Measurements from ENCODE around the gene KLHDC4. TPM values are rescaled to one million over a fixed set of nuclear protein-coding genes. Genes with fewer than 3 reads are reported as not detected.

KLHDC4 gene
- total RNA-seq, 4 donors from 2014 or later, result 17.0 to 51.6 (median 23.2) TPM

DNA sequence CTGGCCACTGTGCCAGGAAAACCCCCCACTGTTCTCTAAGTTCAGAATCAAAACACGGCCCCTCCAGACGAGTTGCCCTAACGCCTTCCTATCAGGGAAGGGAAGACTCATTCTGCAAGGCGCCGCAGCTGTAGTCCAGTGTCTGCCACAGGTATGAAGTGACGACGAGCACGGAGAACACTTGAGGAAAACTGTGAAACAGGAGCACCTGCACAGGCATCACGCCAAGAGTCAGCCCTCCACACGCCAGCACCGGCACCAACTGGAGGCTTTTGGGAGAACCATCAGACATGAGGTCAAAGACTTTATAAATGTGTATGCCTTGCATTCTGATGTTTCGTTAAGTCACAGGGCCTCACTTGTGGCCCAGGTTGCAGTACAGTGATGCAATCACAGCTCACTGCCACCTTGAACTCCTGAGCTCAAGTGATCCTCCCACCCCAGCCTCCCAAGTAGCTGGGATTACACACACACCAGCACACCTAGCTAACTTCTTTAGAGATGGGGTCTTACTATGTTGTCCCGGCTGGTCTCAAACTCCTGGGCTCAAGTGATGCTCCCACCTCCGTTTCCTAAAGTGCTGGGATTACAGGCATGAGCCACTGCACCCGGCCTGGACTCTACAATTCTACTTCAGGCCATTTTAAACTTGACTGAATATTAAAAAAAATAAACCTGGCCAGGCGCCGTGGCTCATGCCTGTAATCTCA is 22.9 kb downstream of the KLHDC4 start:
- TF ChIP-seq, protein P1, sequence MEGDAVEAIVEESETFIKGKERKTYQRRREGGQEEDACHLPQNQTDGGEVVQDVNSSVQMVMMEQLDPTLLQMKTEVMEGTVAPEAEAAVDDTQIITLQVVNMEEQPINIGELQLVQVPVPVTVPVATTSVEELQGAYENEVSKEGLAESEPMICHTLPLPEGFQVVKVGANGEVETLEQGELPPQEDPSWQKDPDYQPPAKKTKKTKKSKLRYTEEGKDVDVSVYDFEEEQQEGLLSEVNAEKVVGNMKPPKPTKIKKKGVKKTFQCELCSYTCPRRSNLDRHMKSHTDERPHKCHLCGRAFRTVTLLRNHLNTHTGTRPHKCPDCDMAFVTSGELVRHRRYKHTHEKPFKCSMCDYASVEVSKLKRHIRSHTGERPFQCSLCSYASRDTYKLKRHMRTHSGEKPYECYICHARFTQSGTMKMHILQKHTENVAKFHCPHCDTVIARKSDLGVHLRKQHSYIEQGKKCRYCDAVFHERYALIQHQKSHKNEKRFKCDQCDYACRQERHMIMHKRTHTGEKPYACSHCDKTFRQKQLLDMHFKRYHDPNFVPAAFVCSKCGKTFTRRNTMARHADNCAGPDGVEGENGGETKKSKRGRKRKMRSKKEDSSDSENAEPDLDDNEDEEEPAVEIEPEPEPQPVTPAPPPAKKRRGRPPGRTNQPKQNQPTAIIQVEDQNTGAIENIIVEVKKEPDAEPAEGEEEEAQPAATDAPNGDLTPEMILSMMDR (IDR thresholded peaks at IDR 0.05; ENCODE audit: low read depth), result no peak

DNA sequence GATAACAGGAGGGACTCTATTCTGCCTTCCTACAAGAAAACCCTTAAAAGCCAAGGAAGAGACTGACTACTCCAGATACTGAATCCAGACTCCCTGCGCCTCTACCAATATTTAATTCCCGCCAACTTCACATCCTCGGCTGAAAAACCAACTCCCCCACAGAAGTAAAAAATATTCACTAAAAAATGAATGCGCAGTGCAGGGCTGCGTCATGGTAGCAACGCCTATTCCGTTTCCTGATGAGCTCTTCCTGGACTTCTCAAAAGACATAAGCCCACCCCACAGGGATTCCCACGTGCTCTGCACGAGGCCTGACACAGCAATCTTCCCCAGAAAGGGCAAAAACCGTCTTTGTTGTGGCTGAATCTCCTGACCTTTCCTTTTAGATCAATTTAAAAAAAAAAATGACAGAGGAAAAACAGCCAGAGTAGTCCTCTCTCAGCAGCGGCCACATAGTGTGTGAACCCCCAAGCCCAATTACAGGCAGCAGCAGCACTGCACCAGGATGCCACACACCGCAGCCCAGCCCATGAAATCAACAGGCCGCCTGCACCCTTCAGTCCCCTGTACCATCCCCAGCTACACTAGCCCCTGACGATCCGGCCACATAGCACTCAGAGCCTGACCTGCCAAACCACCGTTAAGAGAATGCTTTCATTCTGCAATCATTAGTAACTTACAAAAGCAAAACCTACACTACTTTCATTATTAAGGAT is 23.9 kb downstream of the KLHDC4 start:
- TF ChIP-seq, protein P1 (IDR thresholded peaks at IDR 0.05; ENCODE audit: low read depth), result no peak

DNA sequence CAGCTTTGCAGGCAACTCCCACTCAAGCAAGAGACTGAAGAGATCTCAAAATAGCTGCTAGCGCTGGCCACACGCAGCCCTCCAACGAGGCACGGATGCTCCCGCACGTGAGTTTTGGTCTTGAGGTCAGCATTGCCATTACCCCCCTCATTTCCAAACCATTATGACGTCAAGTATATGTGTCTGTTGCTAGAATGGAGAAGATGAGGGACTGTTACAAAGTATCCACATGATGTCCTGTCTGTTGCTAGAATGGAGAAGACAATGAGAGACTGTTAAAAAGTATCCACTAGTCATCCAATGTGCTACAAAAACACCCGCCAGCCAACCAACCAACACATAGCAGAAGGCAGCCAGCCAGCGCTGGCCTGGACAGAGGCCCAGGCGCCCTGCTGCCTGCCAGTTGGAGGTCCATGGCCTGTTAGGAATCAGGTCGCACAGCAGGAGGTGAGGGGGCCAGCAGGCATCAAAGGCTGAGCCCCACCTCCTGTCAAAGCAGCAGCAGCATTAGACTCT is 24.8 kb downstream of the KLHDC4 start:
- TF ChIP-seq, protein P1 (IDR thresholded peaks at IDR 0.05; ENCODE audit: low read depth), result no peak

DNA sequence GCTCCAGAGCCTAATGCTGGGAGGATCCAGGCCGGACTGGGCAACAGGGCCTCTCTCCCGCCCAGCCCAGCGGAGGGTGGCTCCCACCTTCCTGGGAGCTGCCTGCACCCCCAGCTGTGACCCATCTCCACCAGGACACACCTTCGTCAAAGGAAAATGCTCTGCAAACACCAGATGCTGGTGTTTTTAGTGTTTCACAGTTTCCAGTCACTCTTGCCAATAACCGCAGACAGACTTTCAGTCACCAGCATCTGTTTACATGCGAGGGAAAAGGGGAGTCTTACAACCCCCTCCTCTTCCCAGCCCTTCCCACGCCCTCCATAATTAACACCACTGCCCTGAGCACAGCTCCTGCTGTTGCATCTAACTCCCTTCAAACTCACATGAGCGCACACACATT is 25.3 kb downstream of the KLHDC4 start:
- TF ChIP-seq, protein P1 (IDR thresholded peaks at IDR 0.05; ENCODE audit: low read depth), result no peak

DNA sequence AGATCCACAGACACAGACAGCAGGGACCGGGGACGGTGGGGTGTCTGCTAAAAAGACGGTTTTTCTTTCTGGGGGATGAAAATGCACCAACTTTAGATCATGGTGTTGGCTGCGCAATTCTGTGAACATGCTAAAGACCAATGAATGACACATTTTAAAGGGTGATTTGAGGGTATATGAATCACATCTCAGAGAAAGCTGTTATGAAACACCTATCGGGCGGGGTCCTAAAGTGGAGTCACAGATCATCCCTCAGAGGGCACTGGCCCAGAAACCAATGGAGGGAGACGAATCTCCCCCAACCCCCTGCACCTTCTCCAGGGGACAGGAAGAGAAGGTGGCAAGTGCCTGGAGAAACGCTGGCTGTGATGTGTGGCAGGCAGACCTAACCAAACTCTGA is 26.0 kb downstream of the KLHDC4 start:
- TF ChIP-seq, protein P1 (IDR thresholded peaks at IDR 0.05; ENCODE audit: low read depth), result no peak

DNA sequence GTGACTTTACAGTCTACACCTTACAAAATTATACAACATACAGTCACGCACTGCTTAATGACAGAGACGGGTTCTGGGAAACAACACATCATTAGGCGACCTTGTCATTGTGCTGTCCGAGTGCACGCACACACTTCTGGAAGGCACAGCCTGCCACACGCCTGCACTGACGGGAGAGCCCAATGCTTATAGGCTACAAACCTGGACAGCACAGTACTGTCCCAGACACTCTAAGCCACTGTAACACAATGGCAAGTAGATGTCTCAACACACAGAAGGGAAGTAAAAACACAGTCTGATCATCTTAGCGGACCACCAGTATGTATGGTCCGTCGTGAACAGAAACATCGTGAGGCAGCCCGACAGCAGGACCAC is 29.8 kb downstream of the KLHDC4 start:
- TF ChIP-seq, protein P1 (IDR thresholded peaks at IDR 0.05; ENCODE audit: low read depth), result no peak

DNA sequence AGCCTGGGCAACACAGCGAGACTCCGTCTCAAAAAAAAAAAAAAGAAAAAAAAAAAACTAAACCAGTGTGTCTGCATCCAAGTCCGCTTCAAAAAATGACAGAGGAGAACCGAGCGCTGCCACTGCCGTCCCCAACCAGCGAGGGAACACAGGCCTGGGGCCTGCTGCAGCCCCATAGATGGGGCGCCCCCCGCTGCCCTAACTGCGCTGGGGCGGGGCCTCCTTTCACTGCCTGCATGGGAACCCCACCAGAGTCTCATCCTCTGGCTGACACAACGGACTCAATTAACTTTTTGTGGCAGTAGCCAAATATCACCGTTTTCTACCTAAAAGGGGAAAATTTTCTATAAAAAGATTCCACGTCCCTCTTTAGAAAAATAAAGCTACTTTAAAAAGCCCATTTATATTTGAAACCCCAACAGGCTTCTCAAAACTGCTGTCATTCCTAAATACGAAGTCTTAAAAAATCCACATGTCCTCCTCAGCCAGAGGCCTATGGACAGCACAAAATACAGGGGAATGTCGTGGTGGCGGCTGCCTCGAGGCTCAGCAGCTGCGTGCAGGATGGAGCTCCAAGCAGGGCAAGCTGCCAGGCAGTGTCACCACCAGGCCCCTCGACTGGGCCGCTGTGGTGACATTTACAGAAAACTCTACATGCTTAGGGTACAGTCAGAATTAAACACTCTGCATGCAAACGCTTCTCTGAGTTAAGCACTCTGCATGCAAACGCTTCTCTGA is 30.3 kb downstream of the KLHDC4 start:
- TF ChIP-seq, protein P1 (IDR thresholded peaks at IDR 0.05; ENCODE audit: low read depth), result no peak

Measured in subcutaneous adipose tissue (tissue), 4 donors.